Activated effector memory CD4-positive, alpha-beta T cell treated with anti-CD3 and anti-CD28 coated beads, Interleukin-2, amount 50 U/mL, for 16 hours (primary cell): ENCODE data around the gene FBXL7.

ENCODE experiments used
- DNase-seq: peaks from one replicate; pipeline ENCODE4 v3.0.0-alpha.2; 2020

The FBXL7 gene

DNA sequence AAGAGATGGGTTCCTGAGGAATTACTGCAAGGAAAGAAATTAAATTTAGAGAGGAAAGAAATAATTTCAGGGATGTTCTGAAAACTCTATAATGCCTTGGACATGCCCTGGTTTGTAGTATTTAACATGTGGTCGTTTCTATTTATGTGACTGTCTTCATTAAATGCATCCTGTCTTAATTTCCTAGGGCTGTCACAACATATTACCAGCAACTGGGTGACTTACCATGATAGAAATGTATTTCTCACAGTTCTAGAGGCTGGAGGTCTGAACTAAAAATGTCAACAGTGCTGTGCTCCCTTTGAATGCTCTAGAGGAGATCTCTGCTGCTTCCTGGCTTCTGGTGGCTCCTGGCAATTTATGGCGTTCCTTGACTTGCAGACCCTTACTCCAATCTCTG is 287.7 kb downstream of the FBXL7 start:
- no peak for DNase-seq

GRCh38 chr5:15789642-15790041 is 289.7 kb downstream of the FBXL7 start:
- no peak for DNase-seq

DNA sequence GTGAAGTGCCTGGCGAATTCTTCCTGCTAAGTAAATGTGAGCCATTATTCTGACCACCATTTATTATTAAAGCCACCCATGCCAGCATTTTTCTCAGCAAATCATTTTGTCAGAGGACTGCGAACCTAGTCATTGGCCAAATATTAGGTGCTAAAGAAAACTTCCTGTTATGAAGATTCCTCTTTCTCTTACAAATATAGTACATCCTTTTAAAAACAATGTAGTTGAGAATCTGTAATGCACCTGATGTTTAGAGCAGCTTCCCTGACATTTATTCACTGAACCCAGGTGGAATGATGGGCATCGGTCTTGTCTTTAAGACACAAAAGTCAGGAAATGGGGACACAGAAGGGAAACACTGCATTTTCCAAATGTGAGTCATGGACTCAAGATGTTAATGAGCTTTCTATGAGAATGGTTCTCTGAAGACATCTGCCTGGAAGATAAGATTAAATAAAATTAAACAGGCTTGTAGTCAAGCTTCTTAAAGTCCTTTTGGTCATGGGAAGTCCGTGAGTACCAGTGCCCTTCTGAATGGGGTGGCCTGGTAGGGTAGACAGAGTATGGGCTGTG is 290.6 kb downstream of the FBXL7 start:
- no peak for DNase-seq

DNA sequence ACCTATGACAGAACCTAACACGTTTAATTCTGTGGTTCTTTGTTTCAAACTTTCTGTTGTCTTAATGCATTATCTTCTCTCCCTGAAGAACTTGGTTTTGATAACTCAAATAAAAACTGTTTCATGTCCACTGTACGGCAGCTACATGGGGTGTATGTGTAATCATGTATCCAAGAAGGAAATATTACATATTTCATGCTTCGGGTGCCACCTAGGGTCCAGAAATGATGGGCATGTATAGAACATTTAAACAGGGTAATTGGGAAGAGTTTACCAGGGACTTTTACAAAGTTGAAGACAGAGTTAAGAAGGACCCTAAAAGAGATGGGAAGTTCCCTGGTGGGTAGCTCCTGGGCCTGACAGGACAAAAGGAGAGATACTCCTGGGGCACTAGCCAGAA is 291.3 kb downstream of the FBXL7 start:
- DNase-seq, result no peak

DNA sequence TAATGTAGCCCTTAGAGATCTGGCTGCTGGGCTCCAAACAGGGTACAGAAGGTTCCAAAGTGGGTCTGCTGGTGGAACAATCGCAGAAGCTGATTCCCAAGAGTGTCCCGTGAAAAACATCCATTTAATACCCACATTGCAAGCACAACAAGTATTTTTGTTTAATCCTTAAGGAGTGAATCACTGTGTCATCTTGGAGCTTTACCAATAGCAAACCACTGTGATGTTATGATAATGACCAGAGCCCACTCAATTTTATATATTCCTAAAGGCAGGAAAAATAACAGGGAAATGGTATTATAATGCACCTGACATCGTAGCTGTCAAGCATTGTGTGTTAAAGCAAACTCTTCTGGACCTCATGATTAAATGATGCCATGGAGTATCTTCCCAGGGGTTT is 291.9 kb downstream of the FBXL7 start:
- no peak for DNase-seq

- DNase-seq, result no peak
These were observed 294.3 kb downstream of the FBXL7 start for GRCh38 chr5:15794052-15794985.

GRCh38 chr5:15796096-15796495 is 296.1 kb downstream of the FBXL7 start:
- no peak for DNase-seq

- DNase-seq, result no peak
These were observed 296.6 kb downstream of the FBXL7 start for GRCh38 chr5:15796557-15796956.

DNA sequence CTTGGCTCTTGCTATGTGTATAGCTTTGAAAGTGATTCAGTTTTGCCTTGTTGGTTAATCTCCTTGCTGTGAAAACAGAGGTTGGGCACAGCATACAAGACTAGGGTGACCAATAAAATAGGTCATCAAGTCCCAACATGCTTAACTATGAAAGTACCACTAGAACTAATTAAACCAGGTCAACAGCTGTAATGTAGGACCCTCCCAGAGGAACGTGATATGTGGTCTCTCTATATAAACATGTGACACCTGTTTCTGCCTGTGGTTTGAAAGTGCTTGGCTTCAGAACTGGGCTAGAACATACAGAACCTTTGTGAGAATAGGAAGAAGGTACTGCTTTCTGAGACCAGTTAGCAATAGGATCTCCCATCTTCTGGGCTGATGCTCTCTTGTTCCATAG is 297.1 kb downstream of the FBXL7 start:
- DNase-seq, result no peak

- no peak for DNase-seq
These were observed 298.0 kb downstream of the FBXL7 start for GRCh38 chr5:15798006-15798405.

- DNase-seq, result no peak
These were observed 299.0 kb downstream of the FBXL7 start for GRCh38 chr5:15799014-15799413.

GRCh38 chr5:15799612-15800011 is 299.6 kb downstream of the FBXL7 start:
- no peak for DNase-seq

DNA sequence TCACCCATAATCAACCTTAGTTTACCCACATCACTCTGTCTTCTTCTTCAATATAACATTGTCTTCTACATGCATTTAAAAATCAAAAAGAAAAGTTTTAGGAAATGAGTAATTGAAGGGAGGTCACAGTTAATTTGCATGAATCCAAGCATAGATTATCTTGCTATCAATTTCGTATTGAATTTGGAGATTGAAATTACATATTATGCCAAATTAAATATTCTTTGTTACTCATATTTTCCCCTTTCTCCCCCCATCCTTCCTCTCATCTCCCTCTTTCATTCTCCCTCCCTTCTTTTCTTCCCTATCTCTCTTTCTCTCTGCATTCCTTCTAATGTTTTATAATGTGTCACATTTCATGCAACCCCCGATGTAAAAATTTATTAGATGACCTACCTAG is 303.3 kb downstream of the FBXL7 start:
- DNase-seq, result no peak

GRCh38 chr5:15806613-15807012 is 306.6 kb downstream of the FBXL7 start:
- DNase-seq, result no peak

DNA sequence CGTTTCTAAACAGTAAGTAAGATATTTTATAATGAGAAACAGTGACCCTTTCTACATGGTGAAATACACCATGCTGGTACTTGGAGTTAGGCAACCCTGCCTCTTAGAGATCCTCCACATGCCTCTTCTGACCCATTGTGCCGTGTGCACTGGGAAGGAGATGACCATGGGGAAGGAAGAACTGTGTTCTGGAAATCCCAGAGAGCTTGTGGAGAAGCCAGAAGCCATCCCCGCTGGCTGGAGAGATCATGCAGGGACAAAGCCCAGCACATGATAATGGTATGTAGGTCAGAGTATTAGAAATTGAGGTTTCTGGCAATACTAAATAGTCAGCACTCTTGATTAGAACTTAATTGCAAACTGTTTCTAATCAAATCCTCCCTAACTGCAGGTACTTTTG is 307.3 kb downstream of the FBXL7 start:
- DNase-seq, result no peak

- no peak for DNase-seq
These were observed 307.9 kb downstream of the FBXL7 start for GRCh38 chr5:15807871-15808270.

- DNase-seq, result no peak
These were observed 308.6 kb downstream of the FBXL7 start for GRCh38 chr5:15808577-15808976.

DNA sequence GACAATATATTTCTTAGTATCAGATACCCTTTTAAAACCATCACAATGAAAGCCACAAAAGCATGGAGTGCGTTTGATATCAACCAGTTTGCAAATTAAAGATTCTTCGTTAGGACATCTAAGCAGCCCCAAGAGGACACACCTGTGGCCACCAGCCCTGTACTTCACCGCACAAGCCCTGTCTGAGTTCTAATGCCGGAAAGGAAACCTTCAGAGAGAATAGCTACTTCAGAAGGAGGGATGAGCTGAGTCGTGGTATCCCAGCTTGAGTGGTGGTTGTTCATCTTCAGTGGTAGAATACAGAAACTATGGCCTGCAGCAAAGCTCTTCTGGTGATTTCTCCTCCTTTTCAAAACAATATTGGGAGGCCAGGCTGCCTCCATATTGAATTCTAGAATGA is 319.6 kb downstream of the FBXL7 start:
- no peak for DNase-seq

DNA sequence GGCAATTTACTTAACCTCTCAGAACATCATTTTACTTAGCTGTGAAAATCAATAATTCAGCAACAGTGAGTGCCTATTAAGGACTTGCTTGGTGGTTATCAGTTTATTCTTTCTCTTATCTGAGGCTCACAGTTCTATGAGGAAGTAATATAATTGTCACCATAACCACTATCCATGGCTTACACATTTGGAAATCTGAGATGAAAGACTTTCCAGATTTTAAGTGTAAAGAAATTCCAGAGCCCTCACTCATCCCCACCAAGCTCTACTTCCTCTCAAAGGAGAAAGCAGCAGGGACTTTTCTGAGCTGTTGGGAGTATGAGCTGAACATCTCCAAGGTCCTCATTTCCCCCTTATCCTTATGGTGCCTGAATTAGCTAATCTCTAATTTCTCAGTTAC is 321.5 kb downstream of the FBXL7 start:
- DNase-seq, result no peak

GRCh38 chr5:15823398-15823797 is 323.4 kb downstream of the FBXL7 start:
- DNase-seq, result no peak

GRCh38 chr5:15827741-15828140 is 327.8 kb downstream of the FBXL7 start:
- no peak for DNase-seq

GRCh38 chr5:15831408-15831807 is 331.4 kb downstream of the FBXL7 start:
- DNase-seq, result no peak

GRCh38 chr5:15833365-15833764 is 333.4 kb downstream of the FBXL7 start:
- DNase-seq, result no peak

GRCh38 chr5:15834596-15835245 is 334.7 kb downstream of the FBXL7 start:
- no peak for DNase-seq
